IPS-NIHi7 (cell line): ENCODE measurements around the gene SPPL2A.
"Not testable (repeated sequence)": the region's sequence is repeated elsewhere in the genome, so short reads cannot be mapped to it uniquely, and the experiment has no call there.

ENCODE experiments used
- DNase-seq: peaks from one replicate; pipeline ENCODE4 v3.0.0; 2012; ENCODE audit warnings: mixed read lengths; ENCODE audit errors: extremely low spot score

Gene SPPL2A

DNA sequence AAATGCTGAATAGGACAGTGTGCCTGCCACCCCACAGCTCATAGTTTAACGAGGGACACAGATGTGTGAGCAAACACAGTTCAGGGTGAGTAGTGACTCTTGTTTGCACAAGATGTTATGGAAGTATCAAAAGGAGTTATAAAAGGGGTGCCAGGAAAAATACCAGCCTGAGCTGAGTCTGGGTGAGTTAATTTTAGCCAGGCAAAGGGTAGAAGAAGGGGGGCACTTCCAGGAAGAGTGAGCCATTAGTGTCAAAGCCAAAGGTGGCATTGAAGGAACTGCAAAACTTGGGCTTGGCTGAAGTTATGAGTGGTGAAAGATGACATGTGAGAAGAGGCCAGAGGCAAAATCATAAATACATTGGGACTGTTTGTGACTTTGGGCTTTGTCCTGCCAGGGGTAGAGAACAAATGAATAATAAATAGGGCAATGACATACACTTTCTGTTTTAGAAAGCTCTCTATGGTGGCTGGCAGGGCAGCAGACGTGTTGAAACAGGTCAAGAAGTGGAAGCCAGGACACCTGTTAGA is 1.9 kb upstream of the SPPL2A start:
- DNase-seq = no peak

DNA sequence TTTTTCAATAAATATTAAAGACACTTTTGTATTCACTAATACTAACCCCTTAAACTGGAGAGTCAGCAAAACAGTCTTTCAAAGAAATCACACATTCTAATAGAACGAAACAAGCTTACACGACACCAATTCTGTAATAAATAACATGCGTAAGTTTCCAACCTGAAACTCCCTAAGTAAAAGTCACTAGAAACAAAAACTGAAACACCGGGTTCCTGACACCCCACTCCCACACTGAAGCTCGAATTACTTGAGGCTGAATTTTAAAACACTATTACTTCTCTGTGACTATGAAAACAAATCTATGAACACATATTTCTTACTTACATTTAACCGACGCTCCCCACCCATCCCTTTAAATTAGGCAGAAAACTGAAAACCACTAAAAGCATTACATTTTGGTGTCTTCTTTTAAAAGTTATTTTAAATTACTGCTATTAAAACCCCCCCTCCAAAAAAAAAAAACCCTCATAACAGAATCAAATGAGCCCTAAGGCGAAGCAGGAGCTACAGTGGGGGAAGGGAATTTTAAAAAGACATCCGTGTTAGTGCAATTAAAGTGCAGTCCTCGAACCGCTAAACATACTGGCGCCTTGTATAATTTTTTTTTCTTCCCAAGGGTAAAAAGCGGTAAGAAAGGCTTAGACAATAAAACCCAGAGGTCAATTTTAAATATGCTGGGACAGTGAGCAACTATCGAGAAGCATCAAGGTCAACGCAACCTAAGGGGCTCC is 878 bp downstream of the SPPL2A start:
- DNase-seq = no peak

- DNase-seq = no peak
Measured at GRCh38 chr15:50758712-50759205, 6.7 kb downstream of the SPPL2A start.

DNA sequence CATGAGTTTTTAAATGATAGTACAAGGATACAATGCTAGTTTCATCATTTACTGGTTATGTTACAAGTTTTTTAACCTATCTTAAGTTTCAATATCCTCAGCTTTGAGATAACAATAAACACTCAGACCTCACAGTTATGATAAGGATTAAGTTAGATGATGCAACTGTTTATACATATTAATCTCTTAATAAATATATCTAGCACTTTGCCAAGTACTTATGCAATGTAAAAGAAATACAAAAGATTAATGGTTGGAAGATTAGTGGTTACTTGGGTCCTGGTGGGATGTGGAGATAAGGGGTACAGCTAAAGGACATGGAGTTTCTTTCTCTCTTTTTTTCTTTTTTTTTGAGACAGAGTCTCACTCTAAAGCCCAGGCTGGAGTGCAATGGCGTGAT is 12.0 kb downstream of the SPPL2A start:
- no peak for DNase-seq

DNA sequence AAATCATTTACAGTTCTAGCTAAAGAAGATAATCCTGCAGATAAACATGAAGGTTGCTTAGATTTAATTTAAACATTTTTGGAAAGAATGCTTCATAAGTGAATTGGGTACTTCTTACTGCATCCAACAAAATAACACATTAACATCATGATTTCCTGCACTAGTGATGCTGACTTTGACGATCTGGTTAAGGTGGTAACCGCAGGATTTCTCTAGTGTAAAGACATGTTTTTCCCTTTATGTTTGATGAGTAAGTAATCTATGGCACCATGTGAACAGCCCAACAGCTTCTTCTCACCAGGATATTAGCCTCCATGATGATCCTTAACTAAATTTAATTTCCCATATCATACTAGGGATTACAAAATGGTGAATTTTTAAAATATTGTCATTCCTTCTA is 14.1 kb downstream of the SPPL2A start:
- no peak for DNase-seq

- no peak for DNase-seq
Measured at GRCh38 chr15:50750227-50750705, 15.2 kb downstream of the SPPL2A start.

GRCh38 chr15:50747523-50747922 is 18.0 kb downstream of the SPPL2A start:
- no peak for DNase-seq

- DNase-seq = no peak
Measured at GRCh38 chr15:50744601-50745000, 20.9 kb downstream of the SPPL2A start.

- DNase-seq = no peak
Measured at GRCh38 chr15:50740955-50741354, 24.6 kb downstream of the SPPL2A start.

DNA sequence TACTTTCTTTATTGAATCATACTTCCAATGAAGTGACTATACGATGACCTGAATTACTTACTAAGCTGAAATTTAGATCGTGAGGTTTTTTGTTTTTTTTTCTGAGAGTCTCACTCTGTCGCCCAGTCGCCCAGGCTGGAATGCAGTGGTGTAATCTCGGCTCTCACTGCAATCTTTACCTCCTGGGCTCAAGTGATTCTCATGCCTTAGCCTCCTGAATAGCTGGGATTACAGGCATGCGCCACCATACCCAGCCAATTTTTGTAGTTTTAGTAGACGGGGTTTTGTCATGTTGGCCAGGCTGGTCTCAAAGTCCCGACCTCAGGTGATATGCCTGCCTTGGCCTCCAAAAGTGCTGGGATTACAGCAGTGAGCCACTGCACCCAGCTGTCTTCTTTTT is 28.7 kb downstream of the SPPL2A start:
- no peak for DNase-seq

DNA sequence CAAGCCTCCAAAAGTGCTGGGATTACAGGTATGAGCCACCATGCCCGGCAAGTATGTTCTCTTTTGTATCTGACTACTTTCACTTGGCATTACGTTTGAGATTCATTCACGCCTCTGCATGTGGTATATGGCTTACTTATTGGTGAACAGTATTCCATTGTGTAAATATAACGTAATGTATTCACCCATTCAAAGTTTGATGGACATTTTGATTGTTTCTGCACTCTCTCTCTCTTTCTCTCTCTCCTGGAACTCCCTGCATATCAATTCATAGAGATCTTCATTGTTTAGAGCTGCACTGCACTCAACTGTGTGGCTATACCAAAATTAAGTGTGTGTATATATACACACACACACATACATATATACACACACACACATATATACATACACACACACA is 30.4 kb downstream of the SPPL2A start:
- no peak for DNase-seq

GRCh38 chr15:50726315-50726714 is 39.2 kb downstream of the SPPL2A start:
- DNase-seq = no peak

DNA sequence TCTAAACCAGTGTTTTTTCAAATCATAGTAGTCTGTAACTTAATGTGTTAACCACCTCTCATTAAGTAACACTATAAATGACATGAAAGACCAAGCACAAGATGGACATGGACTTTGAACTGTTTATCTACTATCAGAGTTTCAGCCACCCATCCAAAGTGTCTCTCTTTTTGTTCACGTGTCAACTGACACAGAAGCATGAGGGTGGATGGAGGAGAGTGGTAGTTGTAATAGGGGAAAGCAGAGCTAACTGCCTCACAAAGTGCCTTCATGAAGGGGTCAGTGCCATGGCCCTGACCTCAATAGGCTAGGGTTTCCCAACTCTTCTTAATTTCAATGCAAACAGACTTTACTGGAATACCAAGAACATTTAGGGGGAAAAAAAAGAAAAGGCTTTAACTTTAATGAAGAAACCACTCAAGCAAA is 46.8 kb downstream of the SPPL2A start:
- no peak for DNase-seq

DNA sequence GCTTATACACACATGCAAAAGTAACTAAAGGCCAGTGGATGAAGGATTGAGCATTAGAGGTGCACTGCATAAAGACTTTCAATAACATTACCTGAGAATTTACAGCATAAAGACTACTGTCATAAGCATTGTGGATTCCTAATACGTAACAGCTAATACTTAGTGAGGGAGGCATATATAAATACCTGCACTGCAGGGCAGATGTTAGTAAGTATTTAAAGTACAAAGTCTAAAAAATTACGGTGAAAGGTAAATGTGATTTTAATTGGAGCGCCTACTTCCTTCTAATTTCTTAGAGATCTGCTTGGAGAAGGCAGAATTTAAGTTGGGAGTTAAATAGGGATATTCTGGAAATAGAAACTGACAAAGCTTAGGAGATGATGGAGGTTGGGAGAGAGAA is 53.5 kb downstream of the SPPL2A start:
- DNase-seq = no peak

- no peak for DNase-seq
Measured at GRCh38 chr15:50710585-50710984, 54.9 kb downstream of the SPPL2A start.

GRCh38 chr15:50707878-50708427 is 57.6 kb downstream of the SPPL2A start:
- no peak for DNase-seq

DNA sequence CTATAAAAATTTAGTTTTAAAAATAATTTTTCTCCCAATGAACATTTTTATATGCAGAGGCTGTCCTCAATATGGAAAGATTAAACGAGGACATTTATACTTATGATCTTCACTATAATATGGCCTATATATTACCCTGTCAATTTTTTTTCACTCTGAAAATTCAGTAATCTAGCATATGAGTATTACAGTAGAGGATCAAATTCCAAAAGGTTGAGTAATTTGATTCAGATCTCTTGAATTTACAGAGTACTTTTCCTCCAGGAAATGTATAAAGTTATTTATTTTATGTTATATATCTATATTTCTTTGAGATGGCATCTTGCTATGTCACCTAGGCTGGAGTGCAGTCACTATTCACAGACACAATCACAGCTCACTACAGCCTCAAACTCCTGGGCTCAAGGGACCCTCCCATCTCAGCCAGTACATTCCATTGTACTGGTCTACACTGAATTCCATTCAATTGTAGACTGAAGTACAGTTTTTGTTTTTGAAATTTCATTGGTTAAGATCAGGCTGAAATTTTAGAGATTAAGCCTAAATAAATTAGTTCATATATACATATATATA is 62.7 kb downstream of the SPPL2A start:
- no peak for DNase-seq

GRCh38 chr15:50698101-50698500 is 67.4 kb downstream of the SPPL2A start:
- DNase-seq = no peak

- no peak for DNase-seq
Measured at GRCh38 chr15:50697109-50697797, 68.3 kb downstream of the SPPL2A start.

DNA sequence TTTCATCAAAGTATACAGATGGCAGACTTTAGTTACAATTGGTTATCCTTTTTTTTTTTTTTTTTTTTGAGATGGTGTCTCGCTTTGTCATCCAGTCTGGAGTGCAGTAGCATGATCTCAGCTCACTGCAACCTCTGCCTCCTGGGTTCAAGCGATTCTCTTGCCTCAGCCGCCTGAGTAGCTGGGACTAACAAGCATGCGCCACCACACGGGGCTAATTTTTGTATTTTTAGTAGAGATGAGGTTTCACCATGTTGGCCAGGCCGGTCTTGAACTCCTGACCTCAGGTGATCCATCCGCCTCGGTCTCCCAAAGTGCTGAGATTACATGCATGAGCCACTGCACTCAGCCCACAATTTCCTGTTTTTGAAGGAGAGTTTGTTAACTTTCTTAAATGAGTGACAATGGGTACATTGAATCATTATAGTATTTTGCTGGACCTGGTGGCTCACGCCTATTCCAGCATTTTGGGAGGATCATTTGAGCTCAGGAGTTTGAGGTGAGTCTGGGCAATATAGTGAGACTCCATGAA is 70.8 kb downstream of the SPPL2A start:
- DNase-seq = not testable (repeated sequence)

GRCh38 chr15:50687302-50687902 is 78.1 kb downstream of the SPPL2A start:
- no peak for DNase-seq
